IMR-90 (cell line): Measurements from ENCODE around the gene TBC1D10B. TPM values are rescaled to one million over a fixed set of nuclear protein-coding genes. Genes with fewer than 3 reads are reported as not detected.

Experiments
- ATAC-seq: fragments of 200-7000 bp; cut with Tn5 transposase; 2 replicates; pipeline ENCODE4 v1.9.1; 2020; ENCODE audit warnings: low read depth, mild to moderate bottlenecking, moderate library complexity
- BruUV-seq: library from RNA; stranded (reverse); fragments of 400-500 nt; replicated peaks from 2 replicates; lab custom pipeline; 2021; lab: Mats Ljungman, UMichigan
- CTCF ChIA-PET: fragments of 300-600 bp; formaldehyde crosslinking; extraction: SDS; loops from one replicate; lab custom pipeline; 2021; ENCODE audit warnings: antibody characterized with exemption; lab: Yijun Ruan, JAX
- POLR2A ChIA-PET: fragments of 300-600 bp; sonication (Branson Sonifier 250); formaldehyde crosslinking; loops from one replicate; lab custom pipeline; 2022; ENCODE audit warnings: antibody characterized with exemption; ENCODE audit not compliant: unreplicated experiment; lab: Charles Lee
- DNase-seq: peaks from one replicate; pipeline ENCODE4 v3.0.0; 2013
- H2AFZ ChIP-seq: replicated peaks from 2 replicates; pipeline ENCODE3; 2013; ENCODE audit warnings: low read length, mild to moderate bottlenecking; ENCODE audit not compliant: poor library complexity
- H2AK5ac ChIP-seq: 2 replicates; pipeline ENCODE4 v1.6.1; 2013; ENCODE audit warnings: low read depth, low read length, inconsistent platforms
- H2AK9ac ChIP-seq: replicated peaks from 2 replicates; pipeline ENCODE3; 2013; ENCODE audit warnings: mild to moderate bottlenecking, low read depth, low read length, moderate library complexity; ENCODE audit not compliant: poor library complexity
- H2BK120ac ChIP-seq: 2 replicates; pipeline ENCODE4 v1.6.1; 2013; ENCODE audit warnings: low read depth, low read length, inconsistent platforms
- H2BK15ac ChIP-seq: 3 replicates; pipeline ENCODE4 v1.6.1; 2013; ENCODE audit warnings: low read depth, low read length, inconsistent platforms
- H2BK20ac ChIP-seq: 2 replicates; pipeline ENCODE4 v1.6.1; 2013; ENCODE audit warnings: low read depth, mild to moderate bottlenecking, inconsistent platforms, low read length, moderate library complexity
- H2BK5ac ChIP-seq: 2 replicates; pipeline ENCODE4 v1.6.1; 2013; ENCODE audit warnings: mild to moderate bottlenecking, low read depth, low read length, inconsistent platforms; ENCODE audit not compliant: poor library complexity, severe bottlenecking
- H3K14ac ChIP-seq: replicated peaks from 2 replicates; pipeline ENCODE4 v1.6.1; 2013; ENCODE audit warnings: low read depth, low read length, inconsistent platforms
- H3K18ac ChIP-seq: 2 replicates; pipeline ENCODE4 v1.6.1; 2013; ENCODE audit warnings: low read depth, low read length, control low read depth
- H3K23ac ChIP-seq: 2 replicates; pipeline ENCODE4 v1.6.1; 2013; ENCODE audit warnings: low read depth, low read length, inconsistent platforms
- H3K27ac ChIP-seq: 2 replicates; pipeline ENCODE4 v1.5.1; 2013; ENCODE audit warnings: mild to moderate bottlenecking, control low read depth, low read length; ENCODE audit not compliant: insufficient read depth
- H3K27me3 ChIP-seq: 2 replicates; pipeline ENCODE4 v1.6.1; 2013; ENCODE audit warnings: low read length; ENCODE audit not compliant: control insufficient read depth, insufficient read depth
- H3K36me3 ChIP-seq: 2 replicates; pipeline ENCODE4 v1.6.1; 2013; ENCODE audit warnings: low read length, mixed read lengths; ENCODE audit not compliant: control insufficient read depth, insufficient read depth
- H3K4ac ChIP-seq: 2 replicates; pipeline ENCODE4 v1.6.1; 2013; ENCODE audit warnings: low read depth, low read length, inconsistent platforms
- H3K4me1 ChIP-seq: 2 replicates; pipeline ENCODE4 v1.6.1; 2013; ENCODE audit warnings: low read length, mixed read lengths; ENCODE audit not compliant: control insufficient read depth, insufficient read depth
- H3K4me2 ChIP-seq: 2 replicates; pipeline ENCODE4 v1.6.1; 2013; ENCODE audit warnings: low read depth, mild to moderate bottlenecking, control low read depth, low read length, moderate library complexity
- H3K4me3 ChIP-seq: 2 replicates; pipeline ENCODE4 v1.5.1; 2013; ENCODE audit warnings: low read depth, mild to moderate bottlenecking, control low read depth, low read length, moderate library complexity; ENCODE audit not compliant: insufficient read depth
- H3K56ac ChIP-seq: 2 replicates; pipeline ENCODE4 v1.6.1; 2013; ENCODE audit warnings: low read length, inconsistent platforms; ENCODE audit not compliant: insufficient read depth; ENCODE audit errors: extremely low read depth
- H3K79me1 ChIP-seq, 2 experiments: 2 replicates each; pipeline ENCODE4 v1.6.1; 2013; ENCODE audit warnings: low read length in 2 of 2, inconsistent platforms in 1 of 2, low read depth in 1 of 2
- H3K9ac ChIP-seq: 2 replicates; pipeline ENCODE4 v1.6.1; 2013; ENCODE audit warnings: low read depth, low read length, control low read depth
- H3K9me1 ChIP-seq: 2 replicates; pipeline ENCODE4 v1.6.1; 2013; ENCODE audit warnings: low read length, inconsistent platforms; ENCODE audit not compliant: insufficient read depth
- H3K9me3 ChIP-seq: 2 replicates; pipeline ENCODE4 v1.6.1; 2013; ENCODE audit warnings: low read length; ENCODE audit not compliant: control insufficient read depth, insufficient read depth
- H4K20me1 ChIP-seq: 2 replicates; pipeline ENCODE4 v1.6.1; 2013; ENCODE audit warnings: low read length, inconsistent platforms; ENCODE audit not compliant: insufficient read depth
- H4K5ac ChIP-seq: 2 replicates; pipeline ENCODE4 v1.6.1; 2013; ENCODE audit warnings: mild to moderate bottlenecking, low read depth, low read length, control low read depth
- H4K8ac ChIP-seq, 2 experiments: 2 replicates each; pipeline ENCODE4 v1.6.1; 2013; ENCODE audit warnings: low read depth in 2 of 2, low read length in 2 of 2, control low read depth in 1 of 2, inconsistent platforms in 1 of 2
- H4K91ac ChIP-seq: 2 replicates; pipeline ENCODE4 v1.6.1; 2013; ENCODE audit warnings: low read depth, low read length, inconsistent platforms; ENCODE audit not compliant: insufficient read depth
- BHLHE40 ChIP-seq: fragments of 150-350 bp; IDR thresholded peaks from 2 replicates; pipeline ENCODE4 v1.6.1; 2016; ENCODE audit warnings: mild to moderate bottlenecking, low read depth, low read length
- CEBPB ChIP-seq: IDR thresholded peaks from 2 replicates; pipeline ENCODE4 v1.6.1; 2012; ENCODE audit warnings: low read depth, low read length, improper control_type of control experiment
- CHD1 ChIP-seq: IDR thresholded peaks from 2 replicates; pipeline ENCODE4 v1.6.1; 2012; ENCODE audit warnings: low read depth, low read length, improper control_type of control experiment
- CTCF ChIP-seq: conservative IDR thresholded peaks from 2 replicates; pipeline ENCODE4 v1.5.1; 2012; ENCODE audit warnings: mild to moderate bottlenecking, low read depth, low read length, improper control_type of control experiment
- ELK1 ChIP-seq: fragments of 150-350 bp; IDR thresholded peaks from 2 replicates; pipeline ENCODE4 v1.6.1; 2016; ENCODE audit warnings: low read depth, mild to moderate bottlenecking, low read length, moderate library complexity, borderline replicate concordance
- FOS ChIP-seq: fragments of 150-350 bp; IDR thresholded peaks from 2 replicates; pipeline ENCODE4 v1.6.1; 2016; ENCODE audit warnings: low read depth, low read length
- MAFK ChIP-seq: IDR thresholded peaks from 2 replicates; pipeline ENCODE4 v1.6.1; 2012; ENCODE audit warnings: low read depth, low read length, improper control_type of control experiment
- MAZ ChIP-seq: IDR thresholded peaks from 2 replicates; pipeline ENCODE4 v1.6.1; 2012; ENCODE audit warnings: low read depth, mild to moderate bottlenecking, low read length, improper control_type of control experiment, moderate library complexity, borderline replicate concordance
- MXI1 ChIP-seq: IDR thresholded peaks from 2 replicates; pipeline ENCODE4 v1.6.1; 2012; ENCODE audit warnings: low read depth, mild to moderate bottlenecking, low read length, moderate library complexity, borderline replicate concordance
- NFE2L2 ChIP-seq: fragments of 150-350 bp; IDR thresholded peaks from 2 replicates; pipeline ENCODE4 v1.6.1; 2016; ENCODE audit warnings: low read depth, mild to moderate bottlenecking, low read length
- POLR2A ChIP-seq: IDR thresholded peaks from 2 replicates; pipeline ENCODE4 v1.6.1; 2012; ENCODE audit warnings: mild to moderate bottlenecking, low read depth, low read length
- RAD21 ChIP-seq: IDR thresholded peaks from 2 replicates; pipeline ENCODE4 v1.6.1; 2012; ENCODE audit warnings: low read length, improper control_type of control experiment
- RCOR1 ChIP-seq: IDR thresholded peaks from 2 replicates; pipeline ENCODE4 v1.6.1; 2012; ENCODE audit warnings: mild to moderate bottlenecking, low read length, improper control_type of control experiment; ENCODE audit not compliant: insufficient replicate concordance
- RFX5 ChIP-seq: IDR thresholded peaks from 2 replicates; pipeline ENCODE4 v1.8.0; 2012; ENCODE audit warnings: low read depth, mild to moderate bottlenecking, low read length, moderate library complexity
- SMC3 ChIP-seq: fragments of 150-350 bp; IDR thresholded peaks from 2 replicates; pipeline ENCODE4 v1.6.1; 2016; ENCODE audit warnings: low read depth, mild to moderate bottlenecking, antibody characterized with exemption, low read length, moderate library complexity
- USF2 ChIP-seq: fragments of 150-350 bp; IDR thresholded peaks from 2 replicates; pipeline ENCODE4 v1.6.1; 2017; ENCODE audit warnings: mild to moderate bottlenecking, antibody characterized with exemption, low read length, low read depth
- WGBS, 2 experiments: methylation state at CpG; one replicate each; pipeline versions ENCODE4 v1.1.5 to v1.1.7; 2013; ENCODE audit warnings: missing lambda C conversion rate in 2 of 2; ENCODE audit not compliant: insufficient read length in 1 of 2; ENCODE audit errors: extremely low coverage in 2 of 2; 5-methylcytosine and 5-hydroxymethylcytosine counted together
- dilution Hi-C: fragments of 300-500 bp; cut with HindIII; formaldehyde crosslinking; loops from one replicate; pipeline ENCODE4 v1.14.3; 2018; ENCODE audit warnings: low sequenced_read_pairs; ENCODE audit not compliant: unreplicated experiment
- in situ Hi-C: fragments of 300-500 bp; cut with MboI; formaldehyde crosslinking; loops from 3 replicates; pipeline ENCODE4 v1.14.3; 2019; ENCODE audit warnings: low sequenced_read_pairs, inconsistent platforms, mixed read lengths
- intact Hi-C: fragments of 100-400 bp; cut with micrococcal nuclease; formaldehyde crosslinking; loops from 2 replicates; pipeline ENCODE4 v1.10.0; 2022
- polyA plus RNA-seq, 3 experiments: library from polyadenylated mRNA; depleted of rRNA; stranded (reverse); fragments of >200 nt; gene quantifications; 2 replicates each; pipeline ENCODE4 v1.2.3, GENCODE V29; 2012; ENCODE audit warnings: low replicate concordance in 1 of 3
- total RNA-seq: library from RNA; depleted of rRNA; stranded (reverse); fragments of >200 nt; gene quantifications from 2 replicates; pipeline ENCODE4 v1.2.3, GENCODE V29; 2012

Gene TBC1D10B
- total and polyA plus RNA-seq, 2 of the 4 experiments (the other 2 are of a cell fraction) = 8.4 to 24.9 TPM

- no peak overlapping the region for H4K5ac ChIP-seq
- H3K27ac ChIP-seq = no peak overlapping the region
- H2AK9ac ChIP-seq = no peak overlapping the region
- H3K9me3 ChIP-seq = no peaks in the 10 kb centered on the region
- in situ Hi-C loops = no loop called here
- peaks cover 27% of the 10 kb centered on the region for H3K36me3 ChIP-seq
- H3K27me3 ChIP-seq = no peaks in the 10 kb centered on the region
- no peak overlapping the region for H3K56ac ChIP-seq
- no peak overlapping the region for H2AFZ ChIP-seq
- no peak overlapping the region for H2BK120ac ChIP-seq
- H3K79me1 ChIP-seq = peaks cover 0 to 62% of the 10 kb centered on the region in 2 experiments; a peak in 2 of 4 replicates
- no peak overlapping the region for H2BK5ac ChIP-seq
- ATAC-seq (no peak), DNase-seq (no peak)
- no peak overlapping the region for H2AK5ac ChIP-seq
- dilution Hi-C loops = no loop called here
- no peak overlapping the region for H3K14ac ChIP-seq
- ChIA-PET POLR2A (interaction anchor here (0.6 kb wide), 1 partner anchor 9 kb away, joined by 4 read pairs; no protein-coding TSS in a partner anchor), CTCF (no interaction called here)
- peaks cover 5% of the 10 kb centered on the region; the same call in 1 of the 2 replicates for H3K4me1 ChIP-seq
- H2BK20ac ChIP-seq = no peak overlapping the region
- H3K4me2 ChIP-seq = no peak overlapping the region
- intact Hi-C loops = no loop called here
- no TSS peak for BruUV-seq
- H2BK15ac ChIP-seq = no peak overlapping the region
- no peak overlapping the region for H3K23ac ChIP-seq
- TF ChIP-seq NFE2L2 (no peak), RFX5 (no peak), RAD21 (no peak), CHD1 (no peak), SMC3 (no peak), MAZ (no peak), MAFK (no peak), ELK1 (no peak), FOS (no peak), USF2 (no peak), RCOR1 (no peak), MXI1 (no peak), CTCF (no peak), CEBPB (no peak), BHLHE40 (no peak), POLR2A (no peak)
- WGBS, 2 experiments = 94% methylated on average over 7 of the region's 15 CpGs; no CpG with 5 or more reads in 1 of the 2 experiments
- no peak overlapping the region for H4K8ac ChIP-seq
- H3K9me1 ChIP-seq = peaks cover 5% of the 10 kb centered on the region; the same call in 1 of the 2 replicates
- H4K91ac ChIP-seq = no peak overlapping the region
- H3K18ac ChIP-seq = no peak overlapping the region
- no peak overlapping the region for H3K4ac ChIP-seq
- H4K20me1 ChIP-seq = peaks cover 17% of the 10 kb centered on the region; the same call in 1 of the 2 replicates
- H3K9ac ChIP-seq = no peak overlapping the region
- H3K4me3 ChIP-seq = no peak overlapping the region
These were observed 19.3 kb downstream of the TBC1D10B start for GRCh38 chr16:30351001-30351441.
